HepG2 (cell line): ENCODE results near the gene THSD8. TPM values are rescaled to one million over a fixed set of nuclear protein-coding genes. Genes with fewer than 3 reads are reported as not detected.

Experiments
- ELF4 ChIP-seq: sonication (generic); formaldehyde crosslinking; IDR thresholded peaks from 2 replicates; pipeline ENCODE4 v1.5.0; 2020; ENCODE audit warnings: missing genetic modification reagents, mild to moderate bottlenecking, moderate library complexity, borderline replicate concordance
- GZF1 ChIP-seq: sonication (generic); formaldehyde crosslinking; IDR thresholded peaks from 2 replicates; pipeline ENCODE4 v1.5.1; 2020; ENCODE audit warnings: mild to moderate bottlenecking, missing genetic modification reagents
- ZFP41 ChIP-seq: sonication (generic); formaldehyde crosslinking; IDR thresholded peaks from 2 replicates; pipeline ENCODE4 v1.4.0; 2020; ENCODE audit warnings: mild to moderate bottlenecking, missing genetic modification reagents, borderline replicate concordance
- ZNF260 ChIP-seq: sonication (generic); formaldehyde crosslinking; IDR thresholded peaks from 2 replicates; pipeline ENCODE4 v1.4.0; 2020; ENCODE audit warnings: missing genetic modification reagents, low read depth, mild to moderate bottlenecking, borderline replicate concordance
- ZNF672 ChIP-seq: sonication (generic); formaldehyde crosslinking; IDR thresholded peaks from 2 replicates; pipeline ENCODE4 v1.8.1; 2022; ENCODE audit warnings: missing genetic modification reagents
- ZNF879 ChIP-seq: sonication (generic); formaldehyde crosslinking; IDR thresholded peaks from 2 replicates; pipeline ENCODE4 v1.8.1; 2023; ENCODE audit warnings: missing genetic modification reagents
- polyA plus RNA-seq, 8 experiments: library from polyadenylated mRNA; depleted of rRNA in 3 of 8; stranded (reverse) in 7 of 8; unstranded in 1 of 8; fragments of >200 nt; fragmentation: Illumina TruSeq in 4 of 8; extraction: Trizol in 4 of 8; gene quantifications; 2 replicates each; pipeline versions ENCODE4 v1.2.1 to v1.2.3, GENCODE V29; 2011 to 2016; ENCODE audit warnings: low read depth in 4 of 8, missing spikeins in 1 of 8, mixed read lengths in 1 of 8; ENCODE audit not compliant: insufficient read depth in 1 of 8
- total RNA-seq, 5 experiments: library from RNA; depleted of rRNA; stranded (reverse); fragments of >200 nt; fragmentation: Illumina TruSeq; extraction: Trizol; gene quantifications; 2 replicates each; pipeline ENCODE4 v1.2.3, GENCODE V29; 2016; ENCODE audit warnings: low read depth in 1 of 5
- TF ChIP-seq, protein P1 (sequence below), 2 experiments: fragments of 450-650 bp in 1 of 2; sonication (generic) in 1 of 2; formaldehyde crosslinking in 1 of 2; IDR thresholded peaks; 2 replicates each; pipeline versions ENCODE4 v1.6.1 to v1.8.0; 2016 to 2022; ENCODE audit warnings: antibody characterized with exemption in 1 of 2, mild to moderate bottlenecking in 1 of 2, missing genetic modification reagents in 1 of 2
- TF ChIP-seq, protein P2 (sequence below): IDR thresholded peaks from 2 replicates; pipeline ENCODE4 v1.4.0; 2020; ENCODE audit warnings: mild to moderate bottlenecking, missing genetic modification reagents
- TF ChIP-seq, protein P3 (sequence below): conservative IDR thresholded peaks from 2 replicates; pipeline ENCODE4 v1.6.1; 2018; ENCODE audit warnings: missing genetic modification reagents
- TF ChIP-seq, protein P4 (sequence below): sonication (generic); formaldehyde crosslinking; IDR thresholded peaks from 2 replicates; pipeline ENCODE4 v1.4.0; 2020; ENCODE audit warnings: missing genetic modification reagents
- TF ChIP-seq, protein P5 (sequence below): sonication (generic); formaldehyde crosslinking; conservative IDR thresholded peaks from 2 replicates; pipeline ENCODE4 v1.5.0; 2020; ENCODE audit warnings: missing genetic modification reagents

Gene THSD8
- total and polyA plus RNA-seq, 2 of the 13 experiments (the other 11 are each of a cell fraction or from before 2014, with no cell fraction given), result 4.8 to 14.9 TPM

DNA sequence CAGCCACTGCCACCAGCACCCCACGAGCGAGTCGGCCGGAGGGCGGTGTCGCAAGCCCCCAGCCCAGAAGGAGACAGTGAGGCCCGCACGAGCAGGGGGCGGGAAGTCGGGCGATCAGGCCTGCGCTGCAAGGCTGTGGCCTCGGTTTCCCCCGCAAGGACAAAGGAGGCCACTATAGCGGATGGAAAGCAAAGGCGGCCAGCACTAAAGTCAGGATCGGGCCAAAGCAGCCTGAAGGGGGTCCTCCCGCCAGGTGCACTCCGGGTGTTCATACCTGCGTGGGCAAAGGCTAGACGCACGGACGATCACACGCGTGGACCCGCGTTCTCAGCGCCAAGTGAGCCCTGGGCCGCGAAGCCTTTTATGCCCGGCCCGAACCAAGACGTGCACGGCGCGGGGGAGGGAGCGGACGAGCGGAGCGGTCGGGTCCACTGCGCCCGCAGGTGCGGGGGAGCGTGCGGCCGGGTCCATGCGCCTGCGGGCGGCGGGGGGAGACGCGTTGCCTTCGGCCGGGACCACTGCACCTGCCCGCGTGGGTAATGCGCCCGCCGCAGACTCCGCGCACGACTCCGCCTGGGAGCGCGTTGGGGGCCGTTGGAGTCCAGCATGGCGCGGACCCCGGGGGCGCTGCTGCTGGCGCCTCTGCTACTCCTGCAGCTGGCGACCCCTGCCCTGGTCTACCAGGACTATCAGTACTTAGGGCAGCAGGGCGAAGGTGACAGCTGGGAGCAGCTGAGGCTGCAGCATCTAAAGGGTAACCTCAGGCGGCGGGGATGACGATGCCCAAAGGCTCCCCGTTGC, at the start of gene THSD8, which contains the start of gene PRDX2 (continued):
- TF ChIP-seq, protein P1, sequence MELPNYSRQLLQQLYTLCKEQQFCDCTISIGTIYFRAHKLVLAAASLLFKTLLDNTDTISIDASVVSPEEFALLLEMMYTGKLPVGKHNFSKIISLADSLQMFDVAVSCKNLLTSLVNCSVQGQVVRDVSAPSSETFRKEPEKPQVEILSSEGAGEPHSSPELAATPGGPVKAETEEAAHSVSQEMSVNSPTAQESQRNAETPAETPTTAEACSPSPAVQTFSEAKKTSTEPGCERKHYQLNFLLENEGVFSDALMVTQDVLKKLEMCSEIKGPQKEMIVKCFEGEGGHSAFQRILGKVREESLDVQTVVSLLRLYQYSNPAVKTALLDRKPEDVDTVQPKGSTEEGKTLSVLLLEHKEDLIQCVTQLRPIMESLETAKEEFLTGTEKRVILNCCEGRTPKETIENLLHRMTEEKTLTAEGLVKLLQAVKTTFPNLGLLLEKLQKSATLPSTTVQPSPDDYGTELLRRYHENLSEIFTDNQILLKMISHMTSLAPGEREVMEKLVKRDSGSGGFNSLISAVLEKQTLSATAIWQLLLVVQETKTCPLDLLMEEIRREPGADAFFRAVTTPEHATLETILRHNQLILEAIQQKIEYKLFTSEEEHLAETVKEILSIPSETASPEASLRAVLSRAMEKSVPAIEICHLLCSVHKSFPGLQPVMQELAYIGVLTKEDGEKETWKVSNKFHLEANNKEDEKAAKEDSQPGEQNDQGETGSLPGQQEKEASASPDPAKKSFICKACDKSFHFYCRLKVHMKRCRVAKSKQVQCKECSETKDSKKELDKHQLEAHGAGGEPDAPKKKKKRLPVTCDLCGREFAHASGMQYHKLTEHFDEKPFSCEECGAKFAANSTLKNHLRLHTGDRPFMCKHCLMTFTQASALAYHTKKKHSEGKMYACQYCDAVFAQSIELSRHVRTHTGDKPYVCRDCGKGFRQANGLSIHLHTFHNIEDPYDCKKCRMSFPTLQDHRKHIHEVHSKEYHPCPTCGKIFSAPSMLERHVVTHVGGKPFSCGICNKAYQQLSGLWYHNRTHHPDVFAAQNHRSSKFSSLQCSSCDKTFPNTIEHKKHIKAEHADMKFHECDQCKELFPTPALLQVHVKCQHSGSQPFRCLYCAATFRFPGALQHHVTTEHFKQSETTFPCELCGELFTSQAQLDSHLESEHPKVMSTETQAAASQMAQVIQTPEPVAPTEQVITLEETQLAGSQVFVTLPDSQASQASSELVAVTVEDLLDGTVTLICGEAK (IDR thresholded peaks at IDR 0.05), result no peak
- TF ChIP-seq, protein P1 (CRISPR knock-in tag; IDR thresholded peaks at IDR 0.05), result peak; percentile 90
- no peak for TF ChIP-seq ZNF260 (CRISPR knock-in tag)
- no peak for TF ChIP-seq ZNF879 (CRISPR knock-in tag)
- TF ChIP-seq, protein P2, sequence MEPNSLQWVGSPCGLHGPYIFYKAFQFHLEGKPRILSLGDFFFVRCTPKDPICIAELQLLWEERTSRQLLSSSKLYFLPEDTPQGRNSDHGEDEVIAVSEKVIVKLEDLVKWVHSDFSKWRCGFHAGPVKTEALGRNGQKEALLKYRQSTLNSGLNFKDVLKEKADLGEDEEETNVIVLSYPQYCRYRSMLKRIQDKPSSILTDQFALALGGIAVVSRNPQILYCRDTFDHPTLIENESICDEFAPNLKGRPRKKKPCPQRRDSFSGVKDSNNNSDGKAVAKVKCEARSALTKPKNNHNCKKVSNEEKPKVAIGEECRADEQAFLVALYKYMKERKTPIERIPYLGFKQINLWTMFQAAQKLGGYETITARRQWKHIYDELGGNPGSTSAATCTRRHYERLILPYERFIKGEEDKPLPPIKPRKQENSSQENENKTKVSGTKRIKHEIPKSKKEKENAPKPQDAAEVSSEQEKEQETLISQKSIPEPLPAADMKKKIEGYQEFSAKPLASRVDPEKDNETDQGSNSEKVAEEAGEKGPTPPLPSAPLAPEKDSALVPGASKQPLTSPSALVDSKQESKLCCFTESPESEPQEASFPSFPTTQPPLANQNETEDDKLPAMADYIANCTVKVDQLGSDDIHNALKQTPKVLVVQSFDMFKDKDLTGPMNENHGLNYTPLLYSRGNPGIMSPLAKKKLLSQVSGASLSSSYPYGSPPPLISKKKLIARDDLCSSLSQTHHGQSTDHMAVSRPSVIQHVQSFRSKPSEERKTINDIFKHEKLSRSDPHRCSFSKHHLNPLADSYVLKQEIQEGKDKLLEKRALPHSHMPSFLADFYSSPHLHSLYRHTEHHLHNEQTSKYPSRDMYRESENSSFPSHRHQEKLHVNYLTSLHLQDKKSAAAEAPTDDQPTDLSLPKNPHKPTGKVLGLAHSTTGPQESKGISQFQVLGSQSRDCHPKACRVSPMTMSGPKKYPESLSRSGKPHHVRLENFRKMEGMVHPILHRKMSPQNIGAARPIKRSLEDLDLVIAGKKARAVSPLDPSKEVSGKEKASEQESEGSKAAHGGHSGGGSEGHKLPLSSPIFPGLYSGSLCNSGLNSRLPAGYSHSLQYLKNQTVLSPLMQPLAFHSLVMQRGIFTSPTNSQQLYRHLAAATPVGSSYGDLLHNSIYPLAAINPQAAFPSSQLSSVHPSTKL, result peak; percentile 36; the same call in 1 of the 2 replicates
- peak; percentile 59; the same call in 1 of the 2 replicates for TF ChIP-seq ZNF672 (CRISPR knock-in tag)
- TF ChIP-seq, protein P3, sequence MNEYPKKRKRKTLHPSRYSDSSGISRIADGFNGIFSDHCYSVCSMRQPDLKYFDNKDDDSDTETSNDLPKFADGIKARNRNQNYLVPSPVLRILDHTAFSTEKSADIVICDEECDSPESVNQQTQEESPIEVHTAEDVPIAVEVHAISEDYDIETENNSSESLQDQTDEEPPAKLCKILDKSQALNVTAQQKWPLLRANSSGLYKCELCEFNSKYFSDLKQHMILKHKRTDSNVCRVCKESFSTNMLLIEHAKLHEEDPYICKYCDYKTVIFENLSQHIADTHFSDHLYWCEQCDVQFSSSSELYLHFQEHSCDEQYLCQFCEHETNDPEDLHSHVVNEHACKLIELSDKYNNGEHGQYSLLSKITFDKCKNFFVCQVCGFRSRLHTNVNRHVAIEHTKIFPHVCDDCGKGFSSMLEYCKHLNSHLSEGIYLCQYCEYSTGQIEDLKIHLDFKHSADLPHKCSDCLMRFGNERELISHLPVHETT (CRISPR knock-in tag), result no peak
- no peak for TF ChIP-seq ELF4 (CRISPR knock-in tag)
- TF ChIP-seq, protein P4, sequence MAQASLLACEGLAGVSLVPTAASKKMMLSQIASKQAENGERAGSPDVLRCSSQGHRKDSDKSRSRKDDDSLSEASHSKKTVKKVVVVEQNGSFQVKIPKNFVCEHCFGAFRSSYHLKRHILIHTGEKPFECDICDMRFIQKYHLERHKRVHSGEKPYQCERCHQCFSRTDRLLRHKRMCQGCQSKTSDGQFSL (CRISPR knock-in tag), result no peak
- TF ChIP-seq, protein P5, sequence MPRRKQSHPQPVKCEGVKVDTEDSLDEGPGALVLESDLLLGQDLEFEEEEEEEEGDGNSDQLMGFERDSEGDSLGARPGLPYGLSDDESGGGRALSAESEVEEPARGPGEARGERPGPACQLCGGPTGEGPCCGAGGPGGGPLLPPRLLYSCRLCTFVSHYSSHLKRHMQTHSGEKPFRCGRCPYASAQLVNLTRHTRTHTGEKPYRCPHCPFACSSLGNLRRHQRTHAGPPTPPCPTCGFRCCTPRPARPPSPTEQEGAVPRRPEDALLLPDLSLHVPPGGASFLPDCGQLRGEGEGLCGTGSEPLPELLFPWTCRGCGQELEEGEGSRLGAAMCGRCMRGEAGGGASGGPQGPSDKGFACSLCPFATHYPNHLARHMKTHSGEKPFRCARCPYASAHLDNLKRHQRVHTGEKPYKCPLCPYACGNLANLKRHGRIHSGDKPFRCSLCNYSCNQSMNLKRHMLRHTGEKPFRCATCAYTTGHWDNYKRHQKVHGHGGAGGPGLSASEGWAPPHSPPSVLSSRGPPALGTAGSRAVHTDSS, result peak; percentile 94
- TF ChIP-seq GZF1 (CRISPR knock-in tag), result peak; percentile 65; the same call in 1 of the 2 replicates
- TF ChIP-seq ZFP41 (CRISPR knock-in tag), result no peak
